Subcutaneous abdominal adipose tissue (tissue), 5 donors: Measurements from ENCODE around the gene B4GALNT1.

Experiments
- H3K27ac ChIP-seq: one replicate; pipeline ENCODE4 v1.7.0; 2013; ENCODE audit warnings: low read depth, mild to moderate bottlenecking, inconsistent platforms, low read length, moderate library complexity
- H3K27me3 ChIP-seq, 5 donors: one replicate each; pipeline ENCODE4 v1.7.0; 2013; ENCODE audit warnings: low read length in 5 of 5, inconsistent platforms in 1 of 5; ENCODE audit not compliant: control insufficient read depth in 5 of 5, insufficient read depth in 4 of 5
- H3K36me3 ChIP-seq, 5 donors: one replicate each; pipeline ENCODE4 v1.7.0; 2013; ENCODE audit warnings: low read length in 5 of 5; ENCODE audit not compliant: control insufficient read depth in 5 of 5, insufficient read depth in 5 of 5
- H3K4me1 ChIP-seq, 5 donors: one replicate each; pipeline ENCODE4 v1.7.0; 2013; ENCODE audit warnings: low read length in 5 of 5, mild to moderate bottlenecking in 3 of 5, moderate library complexity in 1 of 5; ENCODE audit not compliant: control insufficient read depth in 5 of 5, insufficient read depth in 5 of 5
- H3K4me3 ChIP-seq, 5 donors: one replicate each; pipeline ENCODE4 v1.7.0; 2013; ENCODE audit warnings: low read length in 5 of 5, low read depth in 1 of 5
- H3K9ac ChIP-seq, 5 donors: one replicate each; pipeline ENCODE4 v1.7.0; 2013; ENCODE audit warnings: low read length in 5 of 5, mild to moderate bottlenecking in 4 of 5, moderate library complexity in 3 of 5
- H3K9me3 ChIP-seq, 5 donors: one replicate each; pipeline ENCODE4 v1.7.0; 2013; ENCODE audit warnings: low read length in 5 of 5; ENCODE audit not compliant: control insufficient read depth in 5 of 5
- donor health status: healthy.
- donor health status: healthy.
- donor health status: healthy.
- donor health status: healthy.
- donor health status: healthy.

B4GALNT1 gene

DNA sequence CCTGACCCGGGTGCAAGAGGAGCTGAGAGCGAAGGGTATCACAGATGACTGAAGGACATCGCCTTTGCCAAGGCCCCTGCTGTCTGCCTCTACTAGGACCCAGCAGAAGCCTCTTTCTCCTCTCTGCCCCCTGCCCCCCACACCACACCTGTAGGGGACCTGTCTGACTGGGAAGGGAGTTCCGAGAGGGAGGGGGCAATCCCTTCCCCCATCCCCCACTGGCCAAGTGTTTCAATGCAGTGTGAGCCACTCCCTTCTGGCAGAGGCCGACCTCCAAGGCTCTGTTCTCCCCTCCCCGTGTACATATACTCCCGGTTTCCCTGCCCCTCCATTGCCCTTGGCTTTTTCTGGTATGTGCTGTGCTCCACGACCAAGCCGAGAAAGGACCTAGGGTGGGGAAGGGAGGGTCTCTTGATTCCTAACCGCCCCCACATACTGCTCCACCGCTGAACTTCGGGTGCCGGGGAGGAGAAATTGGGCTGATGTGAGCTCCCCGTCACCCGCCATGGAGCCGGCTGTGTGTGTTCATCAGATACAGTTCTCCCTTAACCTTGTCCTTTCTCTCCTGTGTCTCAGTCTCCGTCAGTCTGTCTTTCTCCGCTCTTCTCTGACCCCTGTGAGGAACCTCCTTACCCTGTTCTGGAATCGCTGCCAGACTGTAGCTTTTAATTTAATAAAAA, 23.8 kb downstream of the B4GALNT1 start:
- H3K4me1 ChIP-seq: peaks cover 0 to 33% (median 31%) of the 10 kb centered on the region in 5 donors
- no peak overlapping the region for H3K27ac ChIP-seq
- H3K36me3 ChIP-seq: peaks cover 0 to 3% (median 0%) of the 10 kb centered on the region in 5 donors
- peaks cover 24 to 79% (median 60%) of the 10 kb centered on the region in 5 donors for H3K27me3 ChIP-seq
- H3K4me3 ChIP-seq: no peak overlapping the region
- H3K9ac ChIP-seq: no peak overlapping the region
- H3K9me3 ChIP-seq: no peaks in the 10 kb centered on the region

DNA sequence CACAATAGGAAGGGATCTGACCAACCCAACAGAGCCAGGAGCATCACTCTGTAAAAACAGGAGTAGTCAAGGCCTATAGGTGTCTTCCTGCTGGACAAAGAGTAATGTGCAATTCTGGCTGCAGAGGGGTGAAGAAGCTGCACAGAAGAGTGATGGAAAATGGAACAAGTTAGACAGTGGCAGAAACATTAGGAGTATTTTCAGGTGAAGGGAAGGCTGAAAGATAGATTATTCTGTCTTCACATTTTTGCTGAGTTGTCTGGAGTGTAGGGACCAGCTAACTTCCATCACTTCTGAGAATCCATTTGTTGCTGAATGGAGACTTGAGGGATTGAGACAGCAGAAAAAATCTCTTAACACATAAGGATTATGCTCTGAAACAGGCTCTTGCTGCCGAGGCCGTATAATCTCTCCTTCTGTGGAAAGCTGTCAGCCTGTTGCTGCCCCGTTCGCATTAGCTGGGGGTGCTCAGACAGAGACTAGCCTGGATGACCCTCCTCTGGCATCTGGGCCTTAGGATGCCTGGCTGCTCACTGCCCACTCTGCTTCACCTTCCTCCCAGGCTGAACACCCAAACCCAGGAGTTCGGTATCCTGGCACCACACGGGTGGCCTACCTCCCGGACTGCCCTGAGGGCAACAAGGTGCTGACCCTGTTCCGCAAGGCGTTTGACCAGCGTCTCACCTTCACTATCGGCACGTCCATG, 24.9 kb downstream of the B4GALNT1 start:
- Histone ChIP-seq H3K27me3 (peaks cover 20 to 71% (median 50%) of the 10 kb centered on the region in 5 donors), H3K27ac (no peak overlapping the region), H3K9ac (no peak overlapping the region), H3K4me1 (peaks cover 2 to 41% (median 38%) of the 10 kb centered on the region in 5 donors), H3K4me3 (no peak overlapping the region), H3K36me3 (peaks cover 0 to 3% (median 0%) of the 10 kb centered on the region in 5 donors), H3K9me3 (no peaks in the 10 kb centered on the region)

GRCh38 chr12:57606821-57607220, 26.2 kb downstream of the B4GALNT1 start:
- no peak overlapping the region for H3K4me3 ChIP-seq
- H3K9me3 ChIP-seq: no peaks in the 10 kb centered on the region
- H3K27ac ChIP-seq: no peak overlapping the region
- peaks cover 2 to 35% (median 31%) of the 10 kb centered on the region in 5 donors for H3K4me1 ChIP-seq
- peaks cover 0 to 11% (median 8%) of the 10 kb centered on the region in 5 donors for H3K36me3 ChIP-seq
- H3K27me3 ChIP-seq: peaks cover 16 to 59% (median 40%) of the 10 kb centered on the region in 5 donors
- no peak overlapping the region for H3K9ac ChIP-seq

GRCh38 chr12:57606399-57606798, 26.6 kb downstream of the B4GALNT1 start:
- peaks cover 0 to 15% (median 10%) of the 10 kb centered on the region in 5 donors for H3K36me3 ChIP-seq
- H3K4me3 ChIP-seq: no peak overlapping the region
- no peak overlapping the region for H3K27ac ChIP-seq
- H3K27me3 ChIP-seq: peaks cover 16 to 58% (median 40%) of the 10 kb centered on the region in 5 donors
- peaks cover 2 to 33% (median 29%) of the 10 kb centered on the region in 5 donors for H3K4me1 ChIP-seq
- no peak overlapping the region for H3K9ac ChIP-seq
- H3K9me3 ChIP-seq: no peaks in the 10 kb centered on the region

DNA sequence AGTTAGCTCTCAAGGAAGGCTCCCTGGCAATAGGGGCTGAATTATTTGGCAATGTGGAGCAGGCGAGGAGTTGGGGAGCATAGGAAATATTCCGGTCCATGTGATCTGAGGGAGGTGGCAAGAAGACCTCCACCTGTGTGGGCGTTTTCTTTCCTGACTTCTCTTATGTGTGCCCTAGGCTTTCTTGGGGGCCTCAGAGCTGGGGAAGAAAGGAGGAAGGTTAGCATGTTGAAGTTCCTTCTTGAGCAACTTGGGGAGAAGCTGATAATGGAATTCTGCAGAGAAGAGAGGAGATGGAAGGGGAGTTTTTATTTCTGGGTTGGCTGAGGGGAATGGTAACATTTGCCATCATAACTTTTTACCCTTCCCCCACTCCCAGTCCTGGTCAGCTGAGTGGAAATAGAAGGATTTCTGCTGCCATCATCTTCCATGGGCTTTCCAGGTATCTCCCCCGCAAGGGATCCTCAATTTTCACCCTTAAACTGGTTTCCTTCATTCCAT, 27.1 kb downstream of the B4GALNT1 start:
- Histone ChIP-seq H3K36me3 (peaks cover 0 to 20% (median 13%) of the 10 kb centered on the region in 5 donors), H3K4me3 (no peak overlapping the region), H3K4me1 (peaks cover 2 to 31% (median 24%) of the 10 kb centered on the region in 5 donors), H3K9ac (no peak overlapping the region), H3K27me3 (peaks cover 13 to 55% (median 37%) of the 10 kb centered on the region in 5 donors), H3K9me3 (no peaks in the 10 kb centered on the region), H3K27ac (no peak overlapping the region)

- no peaks in the 10 kb centered on the region for H3K9me3 ChIP-seq
- peaks cover 2 to 24% (median 17%) of the 10 kb centered on the region in 5 donors for H3K4me1 ChIP-seq
- peak overlapping the region; percentile 13 to 56 (median 51) for H3K4me3 ChIP-seq
- peaks cover 0 to 26% (median 20%) of the 10 kb centered on the region in 5 donors for H3K36me3 ChIP-seq
- peaks cover 12 to 49% (median 31%) of the 10 kb centered on the region in 5 donors for H3K27me3 ChIP-seq
- peak overlapping the region; percentile 37 for H3K27ac ChIP-seq
- peak overlapping the region in 1 of 5 donors; percentile 39 for H3K9ac ChIP-seq
Observed at GRCh38 chr12:57604992-57605810, 27.8 kb downstream of the B4GALNT1 start.

DNA sequence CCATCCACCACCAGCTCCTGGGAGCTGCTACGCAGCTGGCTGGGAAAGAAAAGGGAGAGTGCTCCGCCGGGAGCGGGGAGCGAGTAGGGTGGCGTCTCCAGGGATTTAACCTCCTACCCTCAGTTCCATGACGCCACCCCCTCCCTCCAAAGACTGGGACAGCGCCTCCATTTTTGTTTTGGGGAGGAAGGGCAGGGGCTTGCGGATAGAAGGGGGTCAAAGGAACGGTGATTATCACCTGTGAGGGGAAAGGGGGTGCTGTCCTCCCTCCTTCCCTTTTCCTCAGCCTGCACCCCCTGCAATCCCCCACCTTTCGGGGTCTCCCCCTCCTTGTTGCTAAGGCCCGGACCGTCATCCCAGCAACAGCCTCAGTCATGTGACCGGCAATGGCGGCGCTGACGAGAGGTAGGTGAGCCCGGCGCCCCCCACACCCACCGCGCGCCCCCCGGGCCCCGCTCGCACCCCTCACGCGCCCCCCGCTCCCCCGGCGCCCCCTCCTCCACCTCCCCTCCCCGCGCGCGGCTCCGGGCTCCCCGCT, 28.5 kb downstream of the B4GALNT1 start, which contains the start of gene DTX3:
TSS of gene DTX3 (plus strand) at position 371 of the 538 bp plus-strand sequence. CDS start 1,694 bp downstream, outside the sequence.
- peak within 1 kb of the TSS in 2 of 5 donors; percentile 39 to 50 for H3K9ac ChIP-seq
- H3K9me3 ChIP-seq: no peaks in the 10 kb centered on the region
- peaks cover 12 to 46% (median 31%) of the 10 kb centered on the region in 5 donors for H3K27me3 ChIP-seq
- H3K27ac ChIP-seq: peak within 1 kb of the TSS; percentile 37
- H3K36me3 ChIP-seq: peaks cover 0 to 33% (median 26%) of the 10 kb centered on the region in 5 donors
- H3K4me1 ChIP-seq: peaks cover 2 to 23% (median 15%) of the 10 kb centered on the region in 5 donors
- peak within 1 kb of the TSS; percentile 54 to 72 (median 58) for H3K4me3 ChIP-seq

DNA sequence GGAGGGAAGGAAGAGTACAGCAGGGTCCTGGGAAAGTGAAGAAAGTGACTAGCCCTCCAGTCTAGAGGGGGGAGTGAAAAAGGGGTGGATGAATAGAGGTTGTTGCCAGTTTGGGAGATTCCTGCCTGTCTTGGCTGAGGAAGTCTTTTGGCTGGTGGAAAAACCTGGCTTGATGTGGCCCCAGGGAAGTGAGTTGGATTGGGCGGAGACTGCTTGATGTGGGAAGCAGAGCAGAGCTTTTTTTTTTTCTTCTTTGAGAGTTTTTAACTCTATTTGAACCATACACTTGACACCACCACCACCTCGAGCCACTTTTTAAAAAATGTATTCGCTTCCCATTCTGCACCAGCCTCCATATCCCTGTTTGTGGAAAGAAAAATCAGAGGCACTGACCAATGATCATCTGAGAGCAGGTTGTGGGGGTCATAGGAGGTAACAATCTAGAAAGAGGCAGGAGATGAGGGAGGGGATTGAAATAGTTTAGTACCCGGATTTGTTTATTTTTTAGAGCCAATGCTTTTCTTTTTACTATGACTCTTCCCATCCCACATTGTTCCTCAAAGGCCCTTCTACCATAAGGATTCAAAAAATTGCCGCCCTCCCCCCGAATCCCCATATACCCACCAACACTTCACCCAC, 29.1 kb downstream of the B4GALNT1 start:
- no peak overlapping the region for H3K27ac ChIP-seq
- peak overlapping the region in 4 of 5 donors; percentile 56 to 72 (median 59) for H3K4me3 ChIP-seq
- H3K9me3 ChIP-seq: no peaks in the 10 kb centered on the region
- peaks cover 0 to 39% (median 31%) of the 10 kb centered on the region in 5 donors for H3K36me3 ChIP-seq
- peaks cover 2 to 18% (median 15%) of the 10 kb centered on the region in 5 donors for H3K4me1 ChIP-seq
- H3K27me3 ChIP-seq: peaks cover 12 to 40% (median 28%) of the 10 kb centered on the region in 5 donors
- peak overlapping the region in 1 of 5 donors; percentile 50 for H3K9ac ChIP-seq

GRCh38 chr12:57603324-57603723, 29.7 kb downstream of the B4GALNT1 start:
- H3K27ac ChIP-seq: no peak overlapping the region
- H3K9me3 ChIP-seq: no peaks in the 10 kb centered on the region
- peaks cover 4 to 43% (median 36%) of the 10 kb centered on the region in 5 donors for H3K36me3 ChIP-seq
- H3K27me3 ChIP-seq: peaks cover 12 to 34% (median 28%) of the 10 kb centered on the region in 5 donors
- no peak overlapping the region for H3K4me3 ChIP-seq
- peaks cover 2 to 18% (median 15%) of the 10 kb centered on the region in 5 donors for H3K4me1 ChIP-seq
- no peak overlapping the region for H3K9ac ChIP-seq
